Fibroblast of lung (primary cell): ENCODE results near the gene SCD5.

Experiments used
- EZH2 ChIP-seq: IDR thresholded peaks from 2 replicates; pipeline ENCODE4 v1.5.1; 2012; ENCODE audit warnings: low read length, control low read depth, mild to moderate bottlenecking; ENCODE audit errors: missing control alignments
- TF ChIP-seq, protein P1 (sequence below), 2 donors: IDR thresholded peaks in 1 of 2; conservative IDR thresholded peaks in 1 of 2; 1 replicate in 1 of 2; 2 replicates in 1 of 2; pipeline ENCODE4 v1.5.1; 2011 to 2012; ENCODE audit warnings: low read length in 2 of 2, control low read depth in 1 of 2, inconsistent platforms in 1 of 2, low read depth in 1 of 2, mild to moderate bottlenecking in 1 of 2

GRCh38 chr4:82623121-82623683 lies 175.4 kb downstream of the SCD5 start:
- TF ChIP-seq EZH2, result no peak
- TF ChIP-seq, protein P1, sequence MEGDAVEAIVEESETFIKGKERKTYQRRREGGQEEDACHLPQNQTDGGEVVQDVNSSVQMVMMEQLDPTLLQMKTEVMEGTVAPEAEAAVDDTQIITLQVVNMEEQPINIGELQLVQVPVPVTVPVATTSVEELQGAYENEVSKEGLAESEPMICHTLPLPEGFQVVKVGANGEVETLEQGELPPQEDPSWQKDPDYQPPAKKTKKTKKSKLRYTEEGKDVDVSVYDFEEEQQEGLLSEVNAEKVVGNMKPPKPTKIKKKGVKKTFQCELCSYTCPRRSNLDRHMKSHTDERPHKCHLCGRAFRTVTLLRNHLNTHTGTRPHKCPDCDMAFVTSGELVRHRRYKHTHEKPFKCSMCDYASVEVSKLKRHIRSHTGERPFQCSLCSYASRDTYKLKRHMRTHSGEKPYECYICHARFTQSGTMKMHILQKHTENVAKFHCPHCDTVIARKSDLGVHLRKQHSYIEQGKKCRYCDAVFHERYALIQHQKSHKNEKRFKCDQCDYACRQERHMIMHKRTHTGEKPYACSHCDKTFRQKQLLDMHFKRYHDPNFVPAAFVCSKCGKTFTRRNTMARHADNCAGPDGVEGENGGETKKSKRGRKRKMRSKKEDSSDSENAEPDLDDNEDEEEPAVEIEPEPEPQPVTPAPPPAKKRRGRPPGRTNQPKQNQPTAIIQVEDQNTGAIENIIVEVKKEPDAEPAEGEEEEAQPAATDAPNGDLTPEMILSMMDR (conservative IDR thresholded peaks at IDR 0.05 in 1 of 2, IDR thresholded peaks at IDR 0.05 in 1 of 2; ENCODE audit: low read depth in 1 of 2, low read length in 2 of 2), result no peak
